ENCODE data around the gene GABRP. TPM values are rescaled to one million over a fixed set of nuclear protein-coding genes. Genes with fewer than 3 reads are reported as not detected.

GABRP gene
- polyA plus RNA-seq, 1 of the 3 experiments (the other 2 are of a cell fraction), result 0.03 TPM

GRCh38 chr5:170741801-170742200 is 41.7 kb upstream of the GABRP start (continued):
- TF ChIP-seq, protein P1, sequence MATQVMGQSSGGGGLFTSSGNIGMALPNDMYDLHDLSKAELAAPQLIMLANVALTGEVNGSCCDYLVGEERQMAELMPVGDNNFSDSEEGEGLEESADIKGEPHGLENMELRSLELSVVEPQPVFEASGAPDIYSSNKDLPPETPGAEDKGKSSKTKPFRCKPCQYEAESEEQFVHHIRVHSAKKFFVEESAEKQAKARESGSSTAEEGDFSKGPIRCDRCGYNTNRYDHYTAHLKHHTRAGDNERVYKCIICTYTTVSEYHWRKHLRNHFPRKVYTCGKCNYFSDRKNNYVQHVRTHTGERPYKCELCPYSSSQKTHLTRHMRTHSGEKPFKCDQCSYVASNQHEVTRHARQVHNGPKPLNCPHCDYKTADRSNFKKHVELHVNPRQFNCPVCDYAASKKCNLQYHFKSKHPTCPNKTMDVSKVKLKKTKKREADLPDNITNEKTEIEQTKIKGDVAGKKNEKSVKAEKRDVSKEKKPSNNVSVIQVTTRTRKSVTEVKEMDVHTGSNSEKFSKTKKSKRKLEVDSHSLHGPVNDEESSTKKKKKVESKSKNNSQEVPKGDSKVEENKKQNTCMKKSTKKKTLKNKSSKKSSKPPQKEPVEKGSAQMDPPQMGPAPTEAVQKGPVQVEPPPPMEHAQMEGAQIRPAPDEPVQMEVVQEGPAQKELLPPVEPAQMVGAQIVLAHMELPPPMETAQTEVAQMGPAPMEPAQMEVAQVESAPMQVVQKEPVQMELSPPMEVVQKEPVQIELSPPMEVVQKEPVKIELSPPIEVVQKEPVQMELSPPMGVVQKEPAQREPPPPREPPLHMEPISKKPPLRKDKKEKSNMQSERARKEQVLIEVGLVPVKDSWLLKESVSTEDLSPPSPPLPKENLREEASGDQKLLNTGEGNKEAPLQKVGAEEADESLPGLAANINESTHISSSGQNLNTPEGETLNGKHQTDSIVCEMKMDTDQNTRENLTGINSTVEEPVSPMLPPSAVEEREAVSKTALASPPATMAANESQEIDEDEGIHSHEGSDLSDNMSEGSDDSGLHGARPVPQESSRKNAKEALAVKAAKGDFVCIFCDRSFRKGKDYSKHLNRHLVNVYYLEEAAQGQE (IDR thresholded peaks at IDR 0.05; ENCODE audit: low read depth, low read length), result no peak
- TF ChIP-seq SMC3 (IDR thresholded peaks at IDR 0.05; ENCODE audit: low read depth, low read length), result no peak
- TF ChIP-seq RFX5 (IDR thresholded peaks at IDR 0.05; ENCODE audit: low read length), result no peak
- no peak for TF ChIP-seq SIN3A (IDR thresholded peaks at IDR 0.05; ENCODE audit: borderline replicate concordance, low read depth, low read length)
- TF ChIP-seq USF2 (IDR thresholded peaks at IDR 0.05; ENCODE audit: borderline replicate concordance, low read depth, low read length), result no peak
- no peak for TF ChIP-seq FOXM1 (IDR thresholded peaks at IDR 0.05; ENCODE audit: low read depth)
- TF ChIP-seq YY1 (IDR thresholded peaks at IDR 0.05; ENCODE audit: low read depth), result no peak
- TF ChIP-seq ELF1 (IDR thresholded peaks at IDR 0.05), result no peak
- no peak for TF ChIP-seq NFIC (IDR thresholded peaks at IDR 0.05; ENCODE audit: borderline replicate concordance)

- Histone ChIP-seq H3F3A (replicated peaks; ENCODE audit: insufficient read depth) (no peaks in the 10 kb centered on the region), H3K79me2 (ENCODE audit: insufficient read depth) (no peaks in the 10 kb centered on the region), H3K27me3 (ENCODE audit: insufficient read depth) (no peaks in the 10 kb centered on the region), H3K9me3 (no peaks in the 10 kb centered on the region), H3K4me3 (ENCODE audit: low read depth in 2 of 2, low read length in 1 of 2) (no peak overlapping the region), H3K9me2 (no peaks in the 10 kb centered on the region), H3K36me3 (replicated peaks in 1 of 2; ENCODE audit: control insufficient read depth in 1 of 2, insufficient read depth in 2 of 2, low read length in 1 of 2) (no peaks in the 10 kb centered on the region), H3K9ac (no peak overlapping the region), H4K20me1 (ENCODE audit: insufficient read depth) (no peaks in the 10 kb centered on the region), H3K4me2 (peak overlapping the region; percentile 81; the same call in 1 of the 2 replicates), H3K4me1 (ENCODE audit: control insufficient read depth in 1 of 2, insufficient read depth in 2 of 2, low read depth in 1 of 2, low read length in 1 of 2) (peaks cover 0 to 42% of the 10 kb centered on the region in 2 experiments; a peak in 2 of 4 replicates), H3K27ac (ENCODE audit: low read depth in 2 of 2, low read length in 1 of 2) (no peak overlapping the region), H2AFZ (ENCODE audit: low read depth) (no peak overlapping the region)
- ChIA-PET POLR2A (interaction anchor here (2.9 kb wide), 1 partner anchor 48 kb away, joined by 12 read pairs; no protein-coding TSS in a partner anchor), CTCF (interaction anchor here (0.5 to 14.2 kb wide), 44 partner anchors 9 to 640 kb away, joined by 3 to 511 read pairs (median 5); partner anchors contain the start of gene GABRP)
- WGBS (ENCODE audit: low lambda C conversion rate), result 21% methylated on average over 12 of the region's 12 CpGs
- TF ChIP-seq, protein P2, sequence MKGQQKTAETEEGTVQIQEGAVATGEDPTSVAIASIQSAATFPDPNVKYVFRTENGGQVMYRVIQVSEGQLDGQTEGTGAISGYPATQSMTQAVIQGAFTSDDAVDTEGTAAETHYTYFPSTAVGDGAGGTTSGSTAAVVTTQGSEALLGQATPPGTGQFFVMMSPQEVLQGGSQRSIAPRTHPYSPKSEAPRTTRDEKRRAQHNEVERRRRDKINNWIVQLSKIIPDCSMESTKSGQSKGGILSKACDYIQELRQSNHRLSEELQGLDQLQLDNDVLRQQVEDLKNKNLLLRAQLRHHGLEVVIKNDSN (IDR thresholded peaks at IDR 0.05; ENCODE audit: borderline replicate concordance, low read depth), result no peak
- TF ChIP-seq GABPA (IDR thresholded peaks at IDR 0.05; ENCODE audit: low read depth) (no peak), ZBTB33 (IDR thresholded peaks at IDR 0.05; ENCODE audit: borderline replicate concordance, low read depth) (no peak), MXI1 (IDR thresholded peaks at IDR 0.05; ENCODE audit: low read depth, low read length) (no peak), FOSL2 (IDR thresholded peaks at IDR 0.05; ENCODE audit: borderline replicate concordance, low read depth) (no peak), MAX (IDR thresholded peaks at IDR 0.05; ENCODE audit: low read depth) (no peak), GATA2 (CRISPR knock-in tag; IDR thresholded peaks at IDR 0.05) (no peak), FOXJ3 (CRISPR knock-in tag; IDR thresholded peaks at IDR 0.05) (no peak), ELF1 (IDR thresholded peaks at IDR 0.05) (no peak), NRF1 (IDR thresholded peaks at IDR 0.05; ENCODE audit: low read depth, low read length) (no peak), EP300 (IDR thresholded peaks at IDR 0.05; ENCODE audit: borderline replicate concordance in 1 of 2, low read depth in 1 of 2, low read length in 1 of 2) (no peak), FOXM1 (IDR thresholded peaks at IDR 0.05; ENCODE audit: low read depth) (no peak), TEAD4 (IDR thresholded peaks at IDR 0.05; ENCODE audit: borderline replicate concordance, insufficient read depth) (no peak), EZH2phosphoT487 (IDR thresholded peaks at IDR 0.05; ENCODE audit: borderline replicate concordance, low read depth) (no peak), USF2 (IDR thresholded peaks at IDR 0.05; ENCODE audit: borderline replicate concordance, low read depth, low read length) (no peak)
- TF ChIP-seq, protein P3, sequence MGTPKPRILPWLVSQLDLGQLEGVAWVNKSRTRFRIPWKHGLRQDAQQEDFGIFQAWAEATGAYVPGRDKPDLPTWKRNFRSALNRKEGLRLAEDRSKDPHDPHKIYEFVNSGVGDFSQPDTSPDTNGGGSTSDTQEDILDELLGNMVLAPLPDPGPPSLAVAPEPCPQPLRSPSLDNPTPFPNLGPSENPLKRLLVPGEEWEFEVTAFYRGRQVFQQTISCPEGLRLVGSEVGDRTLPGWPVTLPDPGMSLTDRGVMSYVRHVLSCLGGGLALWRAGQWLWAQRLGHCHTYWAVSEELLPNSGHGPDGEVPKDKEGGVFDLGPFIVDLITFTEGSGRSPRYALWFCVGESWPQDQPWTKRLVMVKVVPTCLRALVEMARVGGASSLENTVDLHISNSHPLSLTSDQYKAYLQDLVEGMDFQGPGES (IDR thresholded peaks at IDR 0.05; ENCODE audit: low read depth, low read length), result no peak
- no peak for DNase-seq
These were observed 39.7 kb upstream of the GABRP start for GRCh38 chr5:170743876-170744212.

Data from SK-N-SH (cell line).